T1000 (cell line): ENCODE data around the gene TDG.

Experiments
- DNase-seq: peaks from one replicate; lab custom pipeline; 2025; ENCODE audit warnings: mixed read lengths; lab: John Stamatoyannopoulos, UW

TDG gene

DNA sequence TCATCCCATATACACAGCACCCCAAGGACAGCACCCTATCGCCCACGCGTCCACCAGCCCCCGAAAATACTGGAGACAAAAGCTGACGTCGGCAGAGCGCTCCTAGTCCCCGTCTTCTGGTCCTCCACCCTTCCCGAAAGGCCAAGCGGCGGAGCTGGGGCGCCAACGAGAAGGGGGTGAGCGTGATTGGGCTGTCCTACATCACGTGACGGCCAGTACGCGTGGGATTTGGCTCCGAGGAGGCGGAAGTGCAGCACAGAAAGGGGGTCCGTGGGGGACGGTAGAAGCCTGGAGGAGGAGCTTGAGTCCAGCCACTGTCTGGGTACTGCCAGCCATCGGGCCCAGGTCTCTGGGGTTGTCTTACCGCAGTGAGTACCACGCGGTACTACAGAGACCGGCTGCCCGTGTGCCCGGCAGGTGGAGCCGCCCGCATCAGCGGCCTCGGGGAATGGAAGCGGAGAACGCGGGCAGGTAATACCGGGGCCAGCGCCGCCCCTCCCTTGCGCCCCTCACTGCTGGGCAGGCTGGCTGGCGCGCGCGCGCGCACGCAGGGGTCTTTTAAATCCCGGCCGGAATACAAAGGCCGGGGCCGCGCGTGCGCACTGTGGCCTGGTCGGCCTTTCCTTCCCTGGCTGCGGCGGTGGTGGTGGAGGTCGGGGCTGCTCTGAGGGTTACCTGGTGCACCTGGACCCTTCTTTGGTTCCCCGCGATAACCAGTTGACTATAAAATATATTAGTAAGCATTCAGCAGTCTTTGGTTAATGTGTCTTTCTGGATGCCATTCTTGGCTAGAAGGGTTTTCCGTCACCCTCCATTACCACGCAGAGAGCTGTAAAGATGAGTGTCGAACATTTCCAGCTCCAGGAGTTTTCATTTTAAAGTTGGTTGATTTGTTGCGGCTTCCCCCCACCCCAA lies at the start of gene TDG:
Gene TDG (plus strand): TSS at position 283 of the 915 bp plus-strand sequence. CDS start 166 bp downstream, at position 449.
- DNase-seq = peak; percentile 94

- DNase-seq = no peak
These were observed 47.8 kb upstream of the TDG start for GRCh38 chr12:103917873-103918272.

- DNase-seq = peak; percentile 26
These were observed 40.7 kb upstream of the TDG start for GRCh38 chr12:103924761-103925641.

GRCh38 chr12:103928682-103929045 lies 37.0 kb upstream of the TDG start:
- DNase-seq = no peak

DNA sequence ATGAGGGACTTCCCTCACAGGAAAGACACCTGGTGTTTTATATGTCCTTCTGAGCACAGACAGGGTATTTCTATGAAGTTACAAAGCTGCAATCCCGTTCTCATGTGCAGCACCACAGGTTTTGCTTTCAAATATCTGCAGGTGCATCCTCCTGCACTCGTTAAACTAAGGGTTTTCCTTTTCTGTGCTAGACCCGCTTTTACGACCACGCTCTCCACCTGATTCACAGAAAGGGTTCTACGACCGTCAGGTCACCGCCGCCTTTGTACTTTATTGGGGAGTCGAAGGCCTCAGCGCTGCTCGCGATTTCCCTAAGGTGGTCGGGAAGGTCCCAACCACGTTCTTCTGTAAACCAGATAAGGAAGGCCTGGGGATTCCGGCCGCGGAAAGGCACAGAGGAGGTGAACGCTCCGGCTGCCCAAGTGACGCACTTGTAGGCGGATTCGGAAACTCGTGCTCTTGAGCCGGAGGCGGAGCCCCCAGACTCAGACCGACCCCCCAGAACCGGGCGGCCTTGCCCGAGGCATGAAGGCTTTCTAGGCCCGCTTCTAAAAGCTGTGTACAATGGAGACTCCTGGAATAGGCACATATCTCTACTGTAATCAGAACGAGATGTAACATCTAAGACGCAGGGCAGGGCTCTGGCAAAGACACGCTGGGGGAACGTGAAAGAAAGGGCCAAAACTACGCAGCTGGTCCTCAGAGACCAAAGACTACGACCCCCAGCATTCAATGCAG lies 36.5 kb upstream of the TDG start:
- DNase-seq = peak; percentile 73

DNA sequence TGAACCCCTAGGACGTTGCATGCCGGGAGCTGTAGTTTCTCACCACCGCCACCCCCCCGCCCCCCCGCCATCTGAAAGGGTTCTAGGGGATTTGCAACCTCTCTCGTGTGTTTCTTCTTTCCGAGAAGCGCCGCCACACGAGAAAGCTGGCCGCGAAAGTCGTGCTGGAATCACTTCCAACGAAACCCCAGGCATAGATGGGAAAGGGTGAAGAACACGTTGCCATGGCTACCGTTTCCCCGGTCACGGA lies 36.0 kb upstream of the TDG start:
- peak; percentile 90 for DNase-seq

GRCh38 chr12:103930034-103930786 lies 35.5 kb upstream of the TDG start, which contains the start of gene HSP90B1:
HSP90B1 (plus strand) TSS chr12:103930410; CDS start chr12:103930516, 106 bp downstream.
- DNase-seq = peak; percentile 99

GRCh38 chr12:103930787-103931735 lies 34.6 kb upstream of the TDG start:
- no peak for DNase-seq

- no peak for DNase-seq
These were observed 32.4 kb upstream of the TDG start for GRCh38 chr12:103933237-103933636.

GRCh38 chr12:103936679-103937078 lies 29.0 kb upstream of the TDG start:
- no peak for DNase-seq

DNA sequence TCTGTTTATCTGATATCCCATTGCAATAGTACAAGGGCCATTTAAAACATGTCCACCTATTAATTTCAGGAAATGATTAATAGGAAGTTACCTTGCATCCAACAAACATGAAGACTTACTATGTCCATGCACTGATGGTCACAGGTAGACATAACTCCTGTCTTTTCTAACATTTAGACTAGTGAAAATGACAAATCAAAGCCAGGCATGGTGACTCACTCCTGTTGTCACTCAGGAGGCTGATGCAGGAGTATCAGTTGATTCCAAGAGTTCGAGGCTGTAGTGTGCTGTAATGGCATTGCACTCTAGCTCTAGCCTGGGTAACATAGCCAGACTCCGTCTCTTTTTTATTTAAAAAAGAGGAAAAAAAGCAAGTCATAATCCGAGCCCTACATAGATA lies 20.7 kb upstream of the TDG start:
- no peak for DNase-seq

- no peak for DNase-seq
These were observed 17.7 kb upstream of the TDG start for GRCh38 chr12:103947871-103948555.

GRCh38 chr12:103948746-103949406 lies 16.8 kb upstream of the TDG start:
- no peak for DNase-seq

DNA sequence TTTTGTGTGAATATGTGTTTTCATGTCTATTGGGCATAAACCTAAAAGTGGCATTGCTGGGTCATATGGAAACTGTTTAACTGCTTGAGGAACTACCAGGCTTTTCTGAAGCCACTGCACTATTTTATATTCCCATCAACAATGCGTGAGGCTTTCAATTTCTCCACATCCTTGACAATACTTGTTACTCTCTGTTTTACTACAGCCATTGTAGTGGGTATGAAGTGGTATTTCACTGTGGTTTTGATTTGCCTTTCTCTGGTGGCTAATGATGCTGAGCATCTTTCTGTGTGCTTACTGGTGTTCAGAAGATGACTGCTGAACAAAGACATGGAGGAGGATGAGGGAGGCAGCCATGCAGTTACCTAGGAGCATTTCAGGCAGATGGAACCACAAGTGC lies 13.2 kb upstream of the TDG start:
- no peak for DNase-seq

DNA sequence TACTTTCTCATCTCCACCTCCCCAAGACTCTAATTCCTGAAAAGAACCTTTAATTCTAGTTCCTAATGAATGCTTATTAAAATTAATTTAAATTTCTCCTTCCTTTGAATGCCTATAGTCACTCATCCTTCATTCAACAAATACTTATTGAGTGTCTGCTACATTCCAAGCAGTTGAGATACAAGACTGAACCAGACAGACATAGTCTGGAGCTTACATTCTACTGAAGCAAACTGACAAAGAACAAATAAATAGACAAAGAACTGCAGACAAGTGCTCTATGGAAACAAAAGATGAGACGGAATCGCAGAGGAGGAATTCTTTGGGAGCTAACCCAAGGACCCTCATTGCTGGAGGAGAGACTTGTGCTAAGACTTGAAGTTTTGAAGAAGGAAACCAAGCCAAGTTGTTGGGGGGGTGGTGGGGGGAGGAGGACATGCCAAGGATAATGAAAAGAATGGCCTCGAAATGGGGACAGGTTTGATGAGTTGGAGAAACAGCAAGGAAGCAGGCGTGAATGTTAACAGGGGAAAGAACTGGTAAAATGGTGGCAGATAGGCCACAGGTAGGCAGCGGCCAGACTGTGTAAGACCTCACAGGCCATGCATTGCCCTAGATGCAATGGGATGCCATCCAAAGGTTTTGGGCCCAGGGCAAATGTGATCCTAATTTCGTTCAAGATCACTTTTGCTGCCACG lies 9.7 kb upstream of the TDG start:
- DNase-seq = no peak

DNA sequence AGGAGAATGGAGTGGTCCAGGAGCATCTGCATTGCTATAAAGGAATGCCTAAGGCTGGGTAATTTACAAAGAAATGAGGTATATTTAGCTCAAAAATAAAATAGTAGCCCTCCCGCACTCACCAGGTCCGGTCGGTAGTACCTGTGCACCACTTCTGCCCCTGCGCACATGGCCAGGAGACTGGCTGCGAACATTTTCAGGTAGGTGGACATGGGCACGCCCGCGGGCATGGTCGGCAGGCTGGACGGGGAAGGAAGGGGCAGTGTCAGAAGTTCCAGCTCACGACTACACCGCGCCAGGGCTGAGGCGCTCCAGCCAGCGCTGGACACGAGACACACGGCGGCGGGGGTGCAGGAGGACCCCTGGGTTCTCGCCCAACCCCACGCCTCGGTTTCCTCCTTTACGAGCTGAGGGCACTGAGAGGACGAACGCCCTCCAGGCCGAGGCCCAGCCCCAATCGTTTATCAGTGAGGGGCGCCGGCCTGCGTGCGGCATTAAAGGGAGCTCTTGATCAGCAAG lies 9.1 kb upstream of the TDG start:
- DNase-seq = no peak

GRCh38 chr12:103957865-103958388 lies 7.7 kb upstream of the TDG start:
- DNase-seq = no peak

GRCh38 chr12:103958621-103959020 lies 7.1 kb upstream of the TDG start:
- DNase-seq = no peak
